NCI-H82 (cell line): ENCODE results near the gene TCF3.

Experiments
- DNase-seq: peaks from one replicate; lab custom pipeline; 2025; lab: John Stamatoyannopoulos, UW

The TCF3 gene

GRCh38 chr19:1580957-1581356 is 71.5 kb downstream of the TCF3 start:
- DNase-seq: no peak

GRCh38 chr19:1580382-1580781 is 72.0 kb downstream of the TCF3 start:
- no peak for DNase-seq

GRCh38 chr19:1579222-1579621 is 73.2 kb downstream of the TCF3 start:
- DNase-seq: no peak

- no peak for DNase-seq
Measured at GRCh38 chr19:1577929-1578618, 74.3 kb downstream of the TCF3 start.

GRCh38 chr19:1577090-1577928 is 75.1 kb downstream of the TCF3 start:
- DNase-seq: no peak

- no peak for DNase-seq
Measured at GRCh38 chr19:1576242-1577089, 75.9 kb downstream of the TCF3 start.

GRCh38 chr19:1575323-1576241 is 76.8 kb downstream of the TCF3 start:
- no peak for DNase-seq

GRCh38 chr19:1574354-1575136 is 77.9 kb downstream of the TCF3 start:
- DNase-seq: no peak

GRCh38 chr19:1572795-1573194 is 79.6 kb downstream of the TCF3 start:
- no peak for DNase-seq

- no peak for DNase-seq
Measured at GRCh38 chr19:1571358-1571757, 81.1 kb downstream of the TCF3 start.

- DNase-seq: no peak
Measured at GRCh38 chr19:1570836-1571235, 81.6 kb downstream of the TCF3 start.

- no peak for DNase-seq
Measured at GRCh38 chr19:1569997-1570396, 82.4 kb downstream of the TCF3 start.

- DNase-seq: peak; percentile 72
Measured at GRCh38 chr19:1568320-1569019, 83.9 kb downstream of the TCF3 start, which contains the start of gene MEX3D. MEX3D (minus strand) TSS chr19:1568325; CDS start chr19:1568058, 267 bp downstream.

GRCh38 chr19:1567848-1568227 is 84.6 kb downstream of the TCF3 start:
- no peak for DNase-seq

GRCh38 chr19:1567116-1567847 is 85.1 kb downstream of the TCF3 start:
- DNase-seq: no peak

GRCh38 chr19:1566392-1567115 is 85.9 kb downstream of the TCF3 start:
- peak; percentile 78 for DNase-seq

GRCh38 chr19:1563251-1563650 is 89.2 kb downstream of the TCF3 start:
- no peak for DNase-seq

- no peak for DNase-seq
Measured at GRCh38 chr19:1561236-1561842, 91.1 kb downstream of the TCF3 start.
